ENCODE data around the gene MGAT4A. TPM values are rescaled to one million over a fixed set of nuclear protein-coding genes. Genes with fewer than 3 reads are reported as not detected.

MGAT4A gene
- total and polyA plus RNA-seq, 9 of the 15 experiments (the other 6 are each of a cell fraction or from before 2014, with no cell fraction given): 0.03 to 0.53 (median 0.18) TPM; not detected in 2

DNA sequence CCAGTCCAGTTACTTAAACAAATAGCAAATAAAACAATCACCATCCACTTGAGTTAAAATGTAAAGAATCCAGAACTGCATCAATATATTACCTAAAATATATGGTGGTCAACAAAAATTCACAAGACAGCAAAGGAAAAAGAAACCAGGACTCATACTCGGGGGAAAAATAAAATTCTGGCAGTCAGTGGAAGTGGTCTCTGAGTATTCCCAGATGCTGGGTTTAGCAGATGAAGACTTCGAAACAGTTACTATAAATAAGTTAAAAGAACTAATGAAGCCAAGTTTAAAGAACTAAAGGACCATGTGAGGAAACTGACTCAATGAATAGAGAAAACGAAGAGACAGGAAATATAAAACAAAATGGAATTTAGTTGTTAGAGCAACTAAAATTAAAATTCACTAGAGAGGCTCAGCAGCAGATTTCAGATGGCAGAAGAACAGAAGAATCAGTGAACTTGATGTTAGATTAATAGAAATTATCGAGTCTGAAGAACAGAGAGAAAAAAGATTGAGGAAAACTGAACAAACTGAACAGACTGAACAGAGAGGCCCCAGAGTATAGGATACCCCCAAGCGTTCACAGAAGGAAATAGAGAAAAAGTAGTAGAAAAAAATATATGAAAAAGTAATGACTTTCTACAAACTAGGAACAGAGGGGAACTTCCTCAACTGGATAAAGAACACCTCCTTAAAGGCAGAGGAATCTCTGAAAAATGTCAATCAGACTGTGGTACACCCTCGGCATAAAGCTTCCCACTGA is 27.9 kb downstream of the MGAT4A start:
- FAIRE-seq: no peak
- Histone ChIP-seq H2AFZ (ENCODE audit: low read depth, low read length) (no peak overlapping the region), H3K9ac (ENCODE audit: insufficient read depth in 1 of 2, low read depth in 2 of 2, low read length in 2 of 2) (no peak overlapping the region), H3K79me2 (ENCODE audit: control insufficient read depth, insufficient read depth, low read length) (no peaks in the 10 kb centered on the region), H3K9me1 (ENCODE audit: control insufficient read depth, insufficient read depth, low read length) (no peaks in the 10 kb centered on the region), H3K27ac (ENCODE audit: extremely low read depth, low read depth, low read length) (no peak overlapping the region), H3K36me3 (ENCODE audit: control insufficient read depth, insufficient read depth, low read length) (no peaks in the 10 kb centered on the region), H3K4me2 (ENCODE audit: insufficient read depth, low read length) (no peak overlapping the region), H3K9me3 (replicated peaks; ENCODE audit: control insufficient read depth, insufficient read depth, low read depth, low read length) (no peaks in the 10 kb centered on the region), H4K20me1 (replicated peaks; ENCODE audit: control insufficient read depth, insufficient read depth, low read length) (no peaks in the 10 kb centered on the region), H3K4me3 (no peak overlapping the region), H3K4me1 (replicated peaks in 1 of 2; ENCODE audit: control insufficient read depth in 2 of 2, insufficient read depth in 2 of 2, low read length in 2 of 2) (no peaks in the 10 kb centered on the region), H3K27me3 (ENCODE audit: control insufficient read depth in 2 of 2, insufficient read depth in 2 of 2, low read length in 2 of 2) (peaks cover 17 to 39% of the 10 kb centered on the region in 2 experiments; a peak in 4 of 5 replicates)
- 0% methylated on average over 6 of the region's 6 CpGs for WGBS (ENCODE audit: insufficient coverage, low coverage, missing lambda C conversion rate)
- BruUV-seq (replicated peaks): no TSS peak
- POLR2A ChIA-PET: interaction anchor here (1.0 to 1.5 kb wide), 2 partner anchors 8 to 20 kb away, joined by 3 to 5 read pairs; no protein-coding TSS in a partner anchor
- in situ Hi-C loops (cut with MboI): no loop called here
- intact Hi-C loops (cut with micrococcal nuclease): no loop called here
- TF ChIP-seq BRD9 (IDR thresholded peaks at IDR 0.05; ENCODE audit: low read depth, partially characterized antibody) (no peak), ZNF41 (CRISPR knock-in tag; conservative IDR thresholded peaks at IDR 0.05) (no peak), ZBTB7A (IDR thresholded peaks at IDR 0.05; ENCODE audit: borderline replicate concordance, control insufficient read depth, low read depth, low read length) (no peak), CREB3 (tag; conservative IDR thresholded peaks at IDR 0.05; ENCODE audit: low read depth) (no peak), NCOA2 (IDR thresholded peaks at IDR 0.05; ENCODE audit: partially characterized antibody in 2 of 2) (no peak), YBX1 (IDR thresholded peaks at IDR 0.05) (no peak), ZFP1 (CRISPR knock-in tag; IDR thresholded peaks at IDR 0.05) (no peak), FOXK2 (conservative IDR thresholded peaks at IDR 0.05 in 1 of 2, IDR thresholded peaks at IDR 0.05 in 1 of 2; ENCODE audit: low read depth in 2 of 2) (no peak), CCNT2 (IDR thresholded peaks at IDR 0.05; ENCODE audit: borderline replicate concordance, extremely low read depth, insufficient read length, low read depth, low read length) (no peak), DNMT1 (IDR thresholded peaks at IDR 0.05) (no peak), FOXA3 (CRISPR knock-in tag; conservative IDR thresholded peaks at IDR 0.05 in 1 of 2, IDR thresholded peaks at IDR 0.05 in 1 of 2) (no peak), POU5F1 (IDR thresholded peaks at IDR 0.05; ENCODE audit: borderline replicate concordance, low read depth, low read length, partially characterized antibody) (no peak), PHB2 (IDR thresholded peaks at IDR 0.05; ENCODE audit: low read depth) (no peak), DDX20 (tag; IDR thresholded peaks at IDR 0.05; ENCODE audit: low read depth) (no peak), BACH1 (tag; IDR thresholded peaks at IDR 0.05) (no peak), TAF9B (IDR thresholded peaks at IDR 0.05; ENCODE audit: partially characterized antibody) (no peak)
- TF ChIP-seq, protein P1, sequence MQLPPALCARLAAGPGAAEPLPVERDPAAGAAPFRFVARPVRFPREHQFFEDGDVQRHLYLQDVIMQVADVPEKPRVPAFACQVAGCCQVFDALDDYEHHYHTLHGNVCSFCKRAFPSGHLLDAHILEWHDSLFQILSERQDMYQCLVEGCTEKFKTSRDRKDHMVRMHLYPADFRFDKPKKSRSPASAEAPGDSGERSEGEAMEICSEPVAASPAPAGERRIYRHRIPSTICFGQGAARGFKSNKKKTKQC (CRISPR knock-in tag; IDR thresholded peaks at IDR 0.05): no peak
- TF ChIP-seq, protein P2, sequence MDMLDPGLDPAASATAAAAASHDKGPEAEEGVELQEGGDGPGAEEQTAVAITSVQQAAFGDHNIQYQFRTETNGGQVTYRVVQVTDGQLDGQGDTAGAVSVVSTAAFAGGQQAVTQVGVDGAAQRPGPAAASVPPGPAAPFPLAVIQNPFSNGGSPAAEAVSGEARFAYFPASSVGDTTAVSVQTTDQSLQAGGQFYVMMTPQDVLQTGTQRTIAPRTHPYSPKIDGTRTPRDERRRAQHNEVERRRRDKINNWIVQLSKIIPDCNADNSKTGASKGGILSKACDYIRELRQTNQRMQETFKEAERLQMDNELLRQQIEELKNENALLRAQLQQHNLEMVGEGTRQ (CRISPR knock-in tag; IDR thresholded peaks at IDR 0.05): no peak
- CTCF ChIA-PET (ENCODE audit: low intra/inter-chr PET ratio): interaction anchor here (0.5 kb wide), 1 partner anchor 55 kb away, joined by 5 read pairs; no protein-coding TSS in a partner anchor
- DNase-seq (ENCODE audit: extremely low read depth in 1 of 4, low spot score in 3 of 4): no peak
- no peak for ATAC-seq

Data from K562 (cell line).